H9 (cell line): ENCODE measurements around the gene NECAB3. TPM values are rescaled to one million over a fixed set of nuclear protein-coding genes. Genes with fewer than 3 reads are reported as not detected.

Experiments
- DNase-seq: peaks from one replicate; pipeline ENCODE4 v3.0.0-alpha.2; 2017
- H2AFZ ChIP-seq: one replicate; pipeline ENCODE4 v1.6.1; 2013; ENCODE audit warnings: mild to moderate bottlenecking, low read length, control low read depth, moderate library complexity
- H2AK5ac ChIP-seq: 2 replicates; pipeline ENCODE4 v1.6.1; 2013; ENCODE audit warnings: low read length, control low read depth, mixed read lengths; ENCODE audit not compliant: insufficient read length
- H2BK120ac ChIP-seq: one replicate; pipeline ENCODE4 v1.6.1; 2013; ENCODE audit warnings: low read depth, mild to moderate bottlenecking, low read length, control low read depth, inconsistent platforms; ENCODE audit not compliant: poor library complexity, severe bottlenecking
- H2BK12ac ChIP-seq: 2 replicates; pipeline ENCODE4 v1.6.1; 2013; ENCODE audit warnings: low read length, control low read depth, mixed read lengths, low read depth; ENCODE audit not compliant: insufficient read length
- H2BK15ac ChIP-seq: 2 replicates; pipeline ENCODE4 v1.6.1; 2013; ENCODE audit warnings: low read depth, low read length, control low read depth
- H2BK20ac ChIP-seq: one replicate; pipeline ENCODE4 v1.6.1; 2013; ENCODE audit warnings: low read depth, mild to moderate bottlenecking, low read length, control low read depth, inconsistent platforms; ENCODE audit not compliant: poor library complexity, severe bottlenecking
- H2BK5ac ChIP-seq: 2 replicates; pipeline ENCODE4 v1.6.1; 2013; ENCODE audit warnings: low read length, control low read depth, mixed read lengths; ENCODE audit not compliant: insufficient read length
- H3K14ac ChIP-seq: 2 replicates; pipeline ENCODE4 v1.6.1; 2013; ENCODE audit warnings: low read length, control low read depth; ENCODE audit not compliant: insufficient read depth
- H3K18ac ChIP-seq: 2 replicates; pipeline ENCODE4 v1.6.1; 2013; ENCODE audit warnings: low read depth, mild to moderate bottlenecking, mixed read lengths, low read length, control low read depth; ENCODE audit not compliant: insufficient read length
- H3K23ac ChIP-seq: 2 replicates; pipeline ENCODE4 v1.6.1; 2013; ENCODE audit warnings: low read length, control low read depth, mixed read lengths, low read depth; ENCODE audit not compliant: insufficient read length
- H3K23me2 ChIP-seq: 2 replicates; pipeline ENCODE4 v1.6.1; 2013; ENCODE audit warnings: low read depth, mild to moderate bottlenecking, mixed read lengths, low read length, control low read depth; ENCODE audit not compliant: insufficient read length, poor library complexity, severe bottlenecking
- H3K27ac ChIP-seq: 2 replicates; pipeline ENCODE4 v1.5.1; 2013; ENCODE audit warnings: low read length, control low read depth, mixed read lengths, low read depth; ENCODE audit not compliant: insufficient read length
- H3K27me3 ChIP-seq: 2 replicates; pipeline ENCODE4 v1.6.1; 2013; ENCODE audit warnings: low read length, control low read depth, inconsistent platforms; ENCODE audit not compliant: insufficient read depth
- H3K4ac ChIP-seq: 2 replicates; pipeline ENCODE4 v1.6.1; 2013; ENCODE audit warnings: low read depth, mild to moderate bottlenecking, control low read depth, inconsistent platforms, low read length, moderate library complexity
- H3K4me1 ChIP-seq: 2 replicates; pipeline ENCODE4 v1.6.1; 2013; ENCODE audit warnings: low read length, control low read depth, inconsistent platforms; ENCODE audit not compliant: insufficient read depth
- H3K4me2 ChIP-seq: 2 replicates; pipeline ENCODE4 v1.6.1; 2013; ENCODE audit warnings: low read length, control low read depth, mixed read lengths; ENCODE audit not compliant: insufficient read length, insufficient read depth
- H3K56ac ChIP-seq: 2 replicates; pipeline ENCODE4 v1.6.1; 2013; ENCODE audit warnings: low read depth, mild to moderate bottlenecking, mixed read lengths, low read length, control low read depth; ENCODE audit not compliant: insufficient read length
- H3K79me1 ChIP-seq: 2 replicates; pipeline ENCODE4 v1.6.1; 2013; ENCODE audit warnings: low read depth, mild to moderate bottlenecking, moderate library complexity, low read length, control low read depth, inconsistent platforms; ENCODE audit not compliant: insufficient read depth, poor library complexity, severe bottlenecking
- H3K79me2 ChIP-seq: 2 replicates; pipeline ENCODE4 v1.6.1; 2013; ENCODE audit warnings: low read length, control low read depth, inconsistent platforms; ENCODE audit not compliant: insufficient read depth
- H3K9ac ChIP-seq: 2 replicates; pipeline ENCODE4 v1.6.1; 2013; ENCODE audit warnings: low read length, control low read depth, mixed read lengths; ENCODE audit not compliant: insufficient read length; ENCODE audit errors: extremely low read depth
- H3K9me3 ChIP-seq: one replicate; pipeline ENCODE4 v1.6.1; 2013; ENCODE audit warnings: low read depth, low read length, inconsistent platforms; ENCODE audit not compliant: control insufficient read depth
- H3T11ph ChIP-seq: one replicate; pipeline ENCODE4 v1.6.1; 2013; ENCODE audit warnings: mild to moderate bottlenecking, low read length, control low read depth, inconsistent platforms
- H4K20me1 ChIP-seq: one replicate; pipeline ENCODE4 v1.6.1; 2013; ENCODE audit not compliant: control insufficient read depth, insufficient read length, insufficient read depth
- H4K5ac ChIP-seq: 2 replicates; pipeline ENCODE4 v1.6.1; 2013; ENCODE audit warnings: low read depth, mild to moderate bottlenecking, mixed read lengths, low read length, control low read depth; ENCODE audit not compliant: insufficient read length
- H4K8ac ChIP-seq: replicated peaks from 2 replicates; pipeline ENCODE4 v1.6.1; 2013; ENCODE audit warnings: low read length, control low read depth, mixed read lengths, low read depth; ENCODE audit not compliant: insufficient read length
- H4K91ac ChIP-seq: 2 replicates; pipeline ENCODE4 v1.6.1; 2013; ENCODE audit warnings: low read depth, mild to moderate bottlenecking, moderate library complexity, mixed read lengths, low read length, control low read depth; ENCODE audit not compliant: insufficient read length
- H3K27ac Mint-ChIP-seq, 3 experiments: 2 replicates in 2 of 3; 3 replicates in 1 of 3; pipeline ENCODE4 v1.8.0; 2020 to 2021; ENCODE audit warnings: mixed read lengths in 3 of 3, mild to moderate bottlenecking in 1 of 3, moderate library complexity in 1 of 3
- H3K27me3 Mint-ChIP-seq: 2 replicates; pipeline ENCODE4 v1.8.0; 2021; ENCODE audit warnings: low read depth, mild to moderate bottlenecking, moderate library complexity, mixed read lengths
- H3K36me3 Mint-ChIP-seq, 3 experiments: 2 replicates in 2 of 3; 3 replicates in 1 of 3; pipeline ENCODE4 v1.8.0; 2020 to 2021; ENCODE audit warnings: low read depth in 3 of 3, mixed read lengths in 3 of 3; ENCODE audit not compliant: insufficient read depth in 1 of 3
- H3K4me1 Mint-ChIP-seq, 2 experiments: 2 replicates each; pipeline ENCODE4 v1.8.0; 2020; ENCODE audit warnings: mixed read lengths in 2 of 2
- H3K4me3 Mint-ChIP-seq, 2 experiments: 2 replicates in 1 of 2; 3 replicates in 1 of 2; pipeline ENCODE4 v1.8.0; 2020 to 2021; ENCODE audit warnings: mild to moderate bottlenecking in 2 of 2, mixed read lengths in 2 of 2, moderate library complexity in 1 of 2
- H3K9me3 Mint-ChIP-seq, 2 experiments: 2 replicates in 1 of 2; 3 replicates in 1 of 2; pipeline ENCODE4 v1.8.0; 2020; ENCODE audit warnings: mild to moderate bottlenecking in 2 of 2, mixed read lengths in 2 of 2, moderate library complexity in 1 of 2
- CTCF ChIP-seq: fragments of 200-600 bp; sonication (generic); conservative IDR thresholded peaks from 3 replicates; pipeline ENCODE4 v1.8.0; 2021; ENCODE audit warnings: antibody characterized with exemption, mild to moderate bottlenecking
- WGBS: extraction: QIAGEN DNeasy Blood & Tissue Kit; methylation state at CpG from one replicate; pipeline ENCODE4 v1.1.7; 2013; ENCODE audit warnings: missing lambda C conversion rate, low lambda C conversion rate, mixed read lengths; ENCODE audit not compliant: insufficient read length; ENCODE audit errors: extremely low coverage; 5-methylcytosine and 5-hydroxymethylcytosine counted together
- total RNA-seq: library from RNA; stranded (reverse); gene quantifications from 2 replicates; pipeline ENCODE4 v1.2.1, GENCODE V29; 2021

The NECAB3 gene
- total RNA-seq, 1 experiment from 2014 or later = 57.7 TPM

- DNase-seq = no peak
- no peak for TF ChIP-seq CTCF
- Mint-ChIP-seq H3K4me3 (no peak overlapping the region), H3K9me3 (no peaks in the 10 kb centered on the region), H3K4me1 (peaks cover 19% of the 10 kb centered on the region in 2 experiments), H3K36me3 (peaks cover 0 to 44% (median 4%) of the 10 kb centered on the region in 3 experiments; a peak in 6 of 7 replicates), H3K27ac (no peak overlapping the region), H3K27me3 (peaks cover 4% of the 10 kb centered on the region; the same call in 1 of the 2 replicates)
- no peak overlapping the region for H4K5ac ChIP-seq
- no peak overlapping the region for H3K9ac ChIP-seq
- H2BK120ac ChIP-seq = no peak overlapping the region
- no peak overlapping the region for H2AFZ ChIP-seq
- H2BK5ac ChIP-seq = no peak overlapping the region
- H3K79me1 ChIP-seq = no peaks in the 10 kb centered on the region
- H4K91ac ChIP-seq = no peak overlapping the region
- H3K18ac ChIP-seq = no peak overlapping the region
- no peak overlapping the region for H2BK15ac ChIP-seq
- no peak overlapping the region for H4K8ac ChIP-seq
- H3K23ac ChIP-seq = no peak overlapping the region
- no peaks in the 10 kb centered on the region for H3K9me3 ChIP-seq
- WGBS = no CpG with 5 or more reads among the region's 21 CpGs
- no peak overlapping the region for H3K56ac ChIP-seq
- H3K14ac ChIP-seq = no peak overlapping the region
- no peak overlapping the region for H3K4ac ChIP-seq
- no peak overlapping the region for H2BK12ac ChIP-seq
- no peak overlapping the region for H3K27ac ChIP-seq
- no peaks in the 10 kb centered on the region; the same call in 1 of the 2 replicates for H3K4me1 ChIP-seq
- H2AK5ac ChIP-seq = no peak overlapping the region
- H3K79me2 ChIP-seq = no peaks in the 10 kb centered on the region
- no peak overlapping the region for H3T11ph ChIP-seq
- no peaks in the 10 kb centered on the region for H4K20me1 ChIP-seq
- H3K27me3 ChIP-seq = no peaks in the 10 kb centered on the region
- no peak overlapping the region for H2BK20ac ChIP-seq
- H3K23me2 ChIP-seq = peaks cover 14% of the 10 kb centered on the region
- no peak overlapping the region for H3K4me2 ChIP-seq
These were observed 14.1 kb downstream of the NECAB3 start for GRCh38 chr20:33660035-33660684.
